HG02840 (cell line): ENCODE measurements around the gene CLTCL1.
"Not testable (repeated sequence)": the region's sequence is repeated elsewhere in the genome, so short reads cannot be mapped to it uniquely, and the experiment has no call there.

ENCODE experiments used
- ATAC-seq: cut with Tn5 transposase; IDR thresholded peaks from one replicate; pipeline ENCODE4 v1.9.1; 2021; ENCODE audit warnings: mild to moderate bottlenecking, moderate library complexity, moderate number of reproducible peaks; ENCODE audit not compliant: unreplicated experiment, low FRiP score

The CLTCL1 gene

GRCh38 chr22:19292458-19293230 is 1.1 kb upstream of the CLTCL1 start:
- ATAC-seq: no peak

- no peak for ATAC-seq
Observed at GRCh38 chr22:19291218-19291579, 320 bp downstream of the CLTCL1 start.

GRCh38 chr22:19290400-19291217 is 910 bp downstream of the CLTCL1 start:
- ATAC-seq: no peak

GRCh38 chr22:19289475-19290161 is 1.9 kb downstream of the CLTCL1 start:
- ATAC-seq: no peak

GRCh38 chr22:19287889-19288288 is 3.6 kb downstream of the CLTCL1 start:
- ATAC-seq: no peak

- no peak for ATAC-seq
Observed at GRCh38 chr22:19287076-19287707, 4.3 kb downstream of the CLTCL1 start.

GRCh38 chr22:19285831-19286230 is 5.7 kb downstream of the CLTCL1 start:
- no peak for ATAC-seq

GRCh38 chr22:19279143-19279542 is 12.4 kb downstream of the CLTCL1 start:
- not testable (repeated sequence) for ATAC-seq

- ATAC-seq: no peak
Observed at GRCh38 chr22:19277785-19278184, 13.7 kb downstream of the CLTCL1 start.

- ATAC-seq: no peak
Observed at GRCh38 chr22:19275919-19276600, 15.5 kb downstream of the CLTCL1 start.

- no peak for ATAC-seq
Observed at GRCh38 chr22:19275513-19275912, 16.0 kb downstream of the CLTCL1 start.

GRCh38 chr22:19275104-19275503 is 16.4 kb downstream of the CLTCL1 start:
- ATAC-seq: no peak

GRCh38 chr22:19271856-19272535 is 19.5 kb downstream of the CLTCL1 start:
- ATAC-seq: no peak

- ATAC-seq: no peak
Observed at GRCh38 chr22:19271273-19271855, 20.2 kb downstream of the CLTCL1 start.

GRCh38 chr22:19270873-19271272 is 20.6 kb downstream of the CLTCL1 start:
- ATAC-seq: no peak

- ATAC-seq: no peak
Observed at GRCh38 chr22:19266547-19267086, 24.9 kb downstream of the CLTCL1 start.

- no peak for ATAC-seq
Observed at GRCh38 chr22:19265779-19266178, 25.7 kb downstream of the CLTCL1 start.

- no peak for ATAC-seq
Observed at GRCh38 chr22:19260804-19261203, 30.7 kb downstream of the CLTCL1 start.

GRCh38 chr22:19260194-19260593 is 31.3 kb downstream of the CLTCL1 start:
- no peak for ATAC-seq
